ENCODE data around the gene PPM1K. TPM values are rescaled to one million over a fixed set of nuclear protein-coding genes. Genes with fewer than 3 reads are reported as not detected.
A peak's percentile ranks its signal among the peaks of the same experiment; 100 is the strongest.

PPM1K gene
- total RNA-seq, 1 experiment from 2014 or later: 18.0 TPM

GRCh38 chr4:88255111-88255510, 29.2 kb downstream of the PPM1K start:
- H3K4me1 ChIP-seq (replicated peaks): no peaks in the 10 kb centered on the region
- no peaks in the 10 kb centered on the region for H3K36me3 ChIP-seq
- H3K27ac ChIP-seq: no peak overlapping the region
- 0 out of 2 replicates have a peak, but pooled peaks cover 4% of the 10 kb centered on the region for H3K27me3 ChIP-seq (replicated peaks)
- DNase-seq (ENCODE audit: low read depth in 1 of 2, low spot score in 2 of 2): no peak
- no peak overlapping the region for H3K4me3 ChIP-seq
- H3K9me3 ChIP-seq (replicated peaks): no peaks in the 10 kb centered on the region

DNA sequence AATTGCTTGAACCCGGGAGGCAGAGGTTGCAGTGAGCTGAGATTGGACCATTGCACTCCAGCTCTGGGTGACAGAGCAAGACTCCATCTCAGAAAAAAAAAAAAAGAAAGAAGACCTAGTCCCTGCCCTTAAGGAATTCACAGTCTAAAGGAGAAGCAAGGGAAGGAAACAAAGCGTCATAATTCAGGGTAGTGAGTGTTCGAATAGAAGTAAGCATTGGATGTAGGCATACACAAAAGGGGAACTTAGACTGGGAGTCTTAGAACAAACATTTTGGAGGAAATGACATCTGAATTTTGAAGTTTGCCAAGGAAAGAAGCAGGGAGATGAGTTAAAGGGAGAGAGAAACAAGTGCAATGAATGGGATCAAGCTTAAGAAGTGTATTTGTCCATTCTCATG, 32.4 kb downstream of the PPM1K start:
- Histone ChIP-seq H3K9me3 (replicated peaks) (no peaks in the 10 kb centered on the region), H3K4me1 (replicated peaks) (no peaks in the 10 kb centered on the region), H3K27me3 (replicated peaks) (0 out of 2 replicates have a peak, but pooled peaks cover 4% of the 10 kb centered on the region), H3K36me3 (no peaks in the 10 kb centered on the region), H3K4me3 (no peak overlapping the region), H3K27ac (no peak overlapping the region)
- DNase-seq (ENCODE audit: low read depth in 1 of 2, low spot score in 2 of 2): no peak

GRCh38 chr4:88247148-88247547, 37.2 kb downstream of the PPM1K start:
- Histone ChIP-seq H3K4me3 (no peak overlapping the region), H3K4me1 (replicated peaks) (no peaks in the 10 kb centered on the region), H3K36me3 (no peaks in the 10 kb centered on the region), H3K27ac (no peak overlapping the region), H3K27me3 (replicated peaks) (0 out of 2 replicates have a peak, but pooled peaks cover 4% of the 10 kb centered on the region), H3K9me3 (replicated peaks) (no peaks in the 10 kb centered on the region)
- DNase-seq (ENCODE audit: low read depth in 1 of 2, low spot score in 2 of 2): no peak

GRCh38 chr4:88246600-88246999, 37.8 kb downstream of the PPM1K start:
- no peak for DNase-seq (ENCODE audit: low read depth in 1 of 2, low spot score in 2 of 2)
- H3K4me3 ChIP-seq: no peak overlapping the region
- H3K27me3 ChIP-seq (replicated peaks): 0 out of 2 replicates have a peak, but pooled peaks cover 4% of the 10 kb centered on the region
- H3K36me3 ChIP-seq: no peaks in the 10 kb centered on the region
- H3K27ac ChIP-seq: no peak overlapping the region
- H3K4me1 ChIP-seq (replicated peaks): no peaks in the 10 kb centered on the region
- H3K9me3 ChIP-seq (replicated peaks): no peaks in the 10 kb centered on the region

- Histone ChIP-seq H3K27me3 (replicated peaks) (no peaks in the 10 kb centered on the region), H3K4me3 (no peak overlapping the region), H3K9me3 (replicated peaks) (no peaks in the 10 kb centered on the region), H3K36me3 (no peaks in the 10 kb centered on the region), H3K27ac (no peak overlapping the region), H3K4me1 (replicated peaks) (no peaks in the 10 kb centered on the region)
- no peak for DNase-seq (ENCODE audit: low read depth in 1 of 2, low spot score in 2 of 2)
Measured at GRCh38 chr4:88244816-88245579, 39.4 kb downstream of the PPM1K start.

GRCh38 chr4:88244056-88244455, 40.3 kb downstream of the PPM1K start:
- H3K27ac ChIP-seq: no peak overlapping the region
- H3K4me3 ChIP-seq: no peak overlapping the region
- no peaks in the 10 kb centered on the region for H3K36me3 ChIP-seq
- DNase-seq (ENCODE audit: low read depth in 1 of 2, low spot score in 2 of 2): no peak
- no peaks in the 10 kb centered on the region for H3K4me1 ChIP-seq (replicated peaks)
- H3K9me3 ChIP-seq (replicated peaks): no peaks in the 10 kb centered on the region
- H3K27me3 ChIP-seq (replicated peaks): no peaks in the 10 kb centered on the region

DNA sequence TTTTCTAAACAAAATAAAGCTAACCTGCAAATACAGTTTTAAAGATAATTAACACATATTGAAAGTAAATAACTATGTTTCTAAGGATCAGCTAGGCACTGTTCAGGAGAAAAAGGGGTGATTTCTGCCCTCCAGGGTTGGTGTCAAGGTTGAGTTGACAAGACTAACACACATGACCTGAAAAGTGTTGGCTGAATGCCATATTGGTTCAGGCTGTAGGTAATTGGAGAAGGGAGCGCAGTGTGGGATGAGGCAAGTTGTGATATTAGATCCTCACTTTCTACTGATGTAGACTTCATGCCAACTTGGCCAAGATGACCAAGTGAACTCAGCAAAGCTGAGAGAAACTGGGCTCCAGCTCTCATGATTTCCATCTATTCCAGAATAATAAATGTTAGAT, 42.2 kb downstream of the PPM1K start:
- DNase-seq (ENCODE audit: low read depth in 1 of 2, low spot score in 2 of 2): no peak
- no peaks in the 10 kb centered on the region for H3K27me3 ChIP-seq (replicated peaks)
- no peaks in the 10 kb centered on the region for H3K9me3 ChIP-seq (replicated peaks)
- no peak overlapping the region for H3K4me3 ChIP-seq
- H3K27ac ChIP-seq: no peak overlapping the region
- no peaks in the 10 kb centered on the region for H3K36me3 ChIP-seq
- no peaks in the 10 kb centered on the region for H3K4me1 ChIP-seq (replicated peaks)

DNA sequence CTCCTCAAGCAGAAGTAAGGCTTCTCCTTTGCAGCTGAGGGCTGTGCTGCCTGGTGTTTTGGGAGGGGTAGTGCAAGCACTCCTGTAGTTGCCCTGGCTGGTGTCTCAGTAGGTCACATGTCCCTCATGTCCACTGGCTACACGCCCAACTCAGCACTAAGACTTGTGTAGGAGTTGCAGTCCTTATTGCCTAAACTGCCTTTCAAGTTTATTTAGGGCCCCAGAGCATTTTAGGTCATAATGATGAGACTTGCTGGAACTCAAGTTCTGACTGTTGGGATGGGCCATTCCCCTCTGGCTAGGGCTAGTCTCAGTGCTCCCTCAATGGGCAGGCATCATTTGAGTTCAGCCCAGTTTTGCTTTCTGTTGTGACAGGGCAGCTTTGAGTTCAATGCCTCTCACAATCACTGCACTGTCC, 44.1 kb downstream of the PPM1K start:
- H3K9me3 ChIP-seq (replicated peaks): no peaks in the 10 kb centered on the region
- no peaks in the 10 kb centered on the region for H3K4me1 ChIP-seq (replicated peaks)
- H3K36me3 ChIP-seq: no peaks in the 10 kb centered on the region
- no peak overlapping the region for H3K27ac ChIP-seq
- DNase-seq (ENCODE audit: low read depth in 1 of 2, low spot score in 2 of 2): peak in 1 of 2 experiments; percentile 16
- H3K27me3 ChIP-seq (replicated peaks): no peaks in the 10 kb centered on the region
- H3K4me3 ChIP-seq: no peak overlapping the region

GRCh38 chr4:88230969-88231771, 53.2 kb downstream of the PPM1K start:
- peak in 1 of 2 experiments; percentile 51 for DNase-seq (ENCODE audit: low read depth in 1 of 2, low spot score in 2 of 2)
- H3K27me3 ChIP-seq (replicated peaks): no peaks in the 10 kb centered on the region
- H3K36me3 ChIP-seq: no peaks in the 10 kb centered on the region
- H3K4me3 ChIP-seq: peak overlapping the region; percentile 19
- no peaks in the 10 kb centered on the region for H3K9me3 ChIP-seq (replicated peaks)
- peaks cover 12% of the 10 kb centered on the region for H3K4me1 ChIP-seq (replicated peaks)
- H3K27ac ChIP-seq: peak overlapping the region; percentile 56

DNA sequence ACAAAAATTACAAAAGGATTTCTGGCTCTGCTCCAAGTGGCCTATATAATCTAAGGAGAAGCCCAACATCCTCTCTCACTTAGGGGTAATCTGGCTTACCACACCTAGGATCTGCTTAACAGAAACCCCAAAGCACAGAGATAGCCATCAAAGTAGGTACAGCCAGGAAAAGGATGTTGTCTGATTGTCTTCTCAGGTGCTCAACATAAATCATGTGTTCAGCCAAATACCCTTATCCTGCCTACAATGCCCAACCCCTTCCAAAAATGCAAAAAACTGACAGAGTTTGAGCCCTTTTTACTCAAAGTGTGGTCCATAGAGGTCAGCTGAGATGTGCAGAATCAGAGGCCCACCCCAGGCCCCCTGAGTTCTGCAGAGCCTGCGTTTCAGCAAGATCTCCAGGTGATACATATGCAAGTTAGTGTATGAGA, 53.9 kb downstream of the PPM1K start:
- DNase-seq (ENCODE audit: low read depth in 1 of 2, low spot score in 2 of 2): no peak
- Histone ChIP-seq H3K9me3 (replicated peaks) (no peaks in the 10 kb centered on the region), H3K27ac (no peak overlapping the region; the same call in 1 of the 2 replicates), H3K4me1 (replicated peaks) (peaks cover 19% of the 10 kb centered on the region), H3K4me3 (no peak overlapping the region), H3K27me3 (replicated peaks) (no peaks in the 10 kb centered on the region), H3K36me3 (no peaks in the 10 kb centered on the region)

DNA sequence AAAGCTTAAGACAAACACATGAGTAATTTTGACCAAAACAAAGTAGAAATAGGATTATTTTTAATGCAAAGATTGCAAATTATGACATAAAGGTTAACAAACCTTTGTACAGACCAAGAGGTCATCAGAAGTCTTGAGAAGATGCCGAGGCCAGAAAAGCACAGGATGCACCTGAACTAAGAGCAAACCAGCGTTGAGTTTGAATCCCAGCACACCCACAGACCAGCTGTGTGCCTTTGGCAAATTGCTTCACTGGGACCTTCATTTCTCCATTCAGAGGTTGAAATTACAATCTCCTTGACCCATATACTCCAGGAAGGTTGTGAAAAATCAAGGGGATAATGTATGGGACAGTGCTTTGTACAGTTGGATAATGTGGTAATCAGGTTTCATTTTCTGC, 56.6 kb downstream of the PPM1K start:
- no peak for DNase-seq (ENCODE audit: low read depth in 1 of 2, low spot score in 2 of 2)
- Histone ChIP-seq H3K27me3 (replicated peaks) (no peaks in the 10 kb centered on the region), H3K27ac (no peak overlapping the region), H3K9me3 (replicated peaks) (no peaks in the 10 kb centered on the region), H3K4me3 (no peak overlapping the region), H3K36me3 (no peaks in the 10 kb centered on the region), H3K4me1 (replicated peaks) (peaks cover 32% of the 10 kb centered on the region)

DNA sequence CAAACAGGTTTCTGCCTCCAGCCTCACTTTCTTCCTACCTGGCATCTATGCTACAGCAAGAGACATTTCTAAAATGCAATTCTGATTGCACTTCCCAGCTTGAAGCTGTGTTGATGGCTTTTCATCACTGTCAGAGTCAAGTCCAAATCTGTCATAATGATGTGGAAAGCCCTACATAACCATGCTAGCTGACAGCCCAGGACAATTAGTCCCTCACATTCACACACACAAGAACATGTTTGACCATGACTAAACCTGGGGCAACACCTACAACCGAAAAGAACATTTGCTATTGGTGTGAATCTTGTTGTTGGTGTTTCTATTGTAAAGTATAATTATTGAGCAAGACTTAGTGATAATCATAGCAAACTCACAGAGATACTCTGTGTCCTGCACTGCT, 58.2 kb downstream of the PPM1K start:
- Histone ChIP-seq H3K27me3 (replicated peaks) (no peaks in the 10 kb centered on the region), H3K4me1 (replicated peaks) (peaks cover 26% of the 10 kb centered on the region), H3K9me3 (replicated peaks) (no peaks in the 10 kb centered on the region), H3K27ac (no peak overlapping the region), H3K4me3 (no peak overlapping the region), H3K36me3 (no peaks in the 10 kb centered on the region)
- no peak for DNase-seq (ENCODE audit: low read depth in 1 of 2, low spot score in 2 of 2)

GRCh38 chr4:88225232-88226105, 58.9 kb downstream of the PPM1K start:
- H3K4me3 ChIP-seq: no peak overlapping the region
- H3K9me3 ChIP-seq (replicated peaks): no peaks in the 10 kb centered on the region
- peak overlapping the region; percentile 32 for H3K27ac ChIP-seq
- peak in 1 of 2 experiments; percentile 49 for DNase-seq (ENCODE audit: low read depth in 1 of 2, low spot score in 2 of 2)
- no peaks in the 10 kb centered on the region for H3K36me3 ChIP-seq
- peaks cover 19% of the 10 kb centered on the region for H3K4me1 ChIP-seq (replicated peaks)
- no peaks in the 10 kb centered on the region for H3K27me3 ChIP-seq (replicated peaks)

All from SJSA1 (cell line).